SK-N-SH treated with all-trans-retinoic acid at 6 μM for 48 hours (cell line): ENCODE measurements around the gene CUBN.

Source experiments
- ATAC-seq: fragments of 200-7000 bp; cut with Tn5 transposase; 3 replicates; pipeline ENCODE4 v1.9.1; 2020; ENCODE audit warnings: mild to moderate bottlenecking, moderate library complexity
- ARNTL ChIP-seq: fragments of 450-650 bp; formaldehyde crosslinking; IDR thresholded peaks from 2 replicates; pipeline ENCODE4 v1.5.0; 2020; ENCODE audit warnings: low read depth, mild to moderate bottlenecking, moderate library complexity, borderline replicate concordance
- BACH2 ChIP-seq: fragments of 250-450 bp; sonication (Bioruptor Pico); IDR thresholded peaks from 2 replicates; pipeline ENCODE4 v1.9.0; 2021; ENCODE audit warnings: mild to moderate bottlenecking, borderline replicate concordance
- CSDC2 ChIP-seq: fragments of 250-450 bp; sonication (Bioruptor Pico); IDR thresholded peaks from 2 replicates; pipeline ENCODE4 v1.5.0; 2020; ENCODE audit warnings: mild to moderate bottlenecking, moderate library complexity
- ESRRG ChIP-seq: fragments of 250-450 bp; sonication (Bioruptor Pico); IDR thresholded peaks from 2 replicates; pipeline ENCODE4 v1.6.1; 2021; ENCODE audit warnings: mild to moderate bottlenecking
- GLIS3 ChIP-seq: fragments of 250-450 bp; sonication (Bioruptor Pico); IDR thresholded peaks from 2 replicates; pipeline ENCODE4 v1.5.0; 2020; ENCODE audit warnings: mild to moderate bottlenecking, moderate library complexity
- ISL1 ChIP-seq: fragments of 250-450 bp; sonication (Bioruptor Pico); IDR thresholded peaks from 2 replicates; pipeline ENCODE4 v2.1.2; 2022; ENCODE audit warnings: mild to moderate bottlenecking, moderate library complexity
- OSR1 ChIP-seq: fragments of 250-450 bp; sonication (Bioruptor Pico); IDR thresholded peaks from 2 replicates; pipeline ENCODE4 v1.8.0; 2022; ENCODE audit warnings: moderate library complexity, mild to moderate bottlenecking, inconsistent platforms
- PPARA ChIP-seq: fragments of 250-450 bp; sonication (Bioruptor Pico); IDR thresholded peaks from 2 replicates; pipeline ENCODE4 v1.5.0; 2020; ENCODE audit warnings: mild to moderate bottlenecking, borderline replicate concordance
- RARB ChIP-seq: fragments of 250-450 bp; sonication (Bioruptor Pico); IDR thresholded peaks from 2 replicates; pipeline ENCODE4 v1.8.0; 2021; ENCODE audit warnings: mild to moderate bottlenecking, moderate library complexity
- SNAI2 ChIP-seq: fragments of 250-450 bp; sonication (Bioruptor Pico); IDR thresholded peaks from 2 replicates; pipeline ENCODE4 v1.5.0; 2020; ENCODE audit warnings: mild to moderate bottlenecking, moderate library complexity
- TCF4 ChIP-seq: fragments of 250-450 bp; sonication (Bioruptor Pico); IDR thresholded peaks from 2 replicates; pipeline ENCODE4 v1.8.0; 2021; ENCODE audit warnings: mild to moderate bottlenecking, moderate library complexity, borderline replicate concordance
- TOX ChIP-seq: fragments of 250-450 bp; sonication (Bioruptor Pico); IDR thresholded peaks from 2 replicates; pipeline ENCODE4 v1.8.0; 2021; ENCODE audit warnings: mild to moderate bottlenecking, moderate library complexity, borderline replicate concordance
- ZFP30 ChIP-seq: fragments of 450-650 bp; formaldehyde crosslinking; IDR thresholded peaks from 2 replicates; pipeline ENCODE4 v1.5.0; 2022; ENCODE audit warnings: mild to moderate bottlenecking, moderate library complexity
- ZNF565 ChIP-seq: fragments of 450-650 bp; formaldehyde crosslinking; conservative IDR thresholded peaks from 2 replicates; pipeline ENCODE4 v1.5.0; 2020; ENCODE audit warnings: low read depth, mild to moderate bottlenecking, moderate library complexity
- ZNF70 ChIP-seq: fragments of 450-650 bp; formaldehyde crosslinking; IDR thresholded peaks from 2 replicates; pipeline ENCODE4 v1.5.0; 2020; ENCODE audit warnings: mild to moderate bottlenecking, moderate library complexity
- ZNF8 ChIP-seq: fragments of 450-650 bp; formaldehyde crosslinking; IDR thresholded peaks from 2 replicates; pipeline ENCODE4 v1.5.0; 2020; ENCODE audit warnings: mild to moderate bottlenecking, moderate library complexity
- TF ChIP-seq, protein P1 (sequence below): fragments of 250-450 bp; sonication (Bioruptor Pico); IDR thresholded peaks from 2 replicates; pipeline ENCODE4 v1.5.1; 2021; ENCODE audit warnings: mild to moderate bottlenecking, moderate library complexity
- TF ChIP-seq, protein P2 (sequence below): fragments of 250-450 bp; sonication (Bioruptor Pico); IDR thresholded peaks from 2 replicates; pipeline ENCODE4 v1.8.0; 2021; ENCODE audit warnings: low read depth, mild to moderate bottlenecking, moderate library complexity, borderline replicate concordance
- TF ChIP-seq, protein P3 (sequence below): fragments of 250-450 bp; sonication (Bioruptor Pico); IDR thresholded peaks from 2 replicates; pipeline ENCODE4 v1.5.1; 2020; ENCODE audit warnings: low read depth, mild to moderate bottlenecking, moderate library complexity
- TF ChIP-seq, protein P4 (sequence below): fragments of 250-450 bp; sonication (Bioruptor Pico); IDR thresholded peaks from 2 replicates; pipeline ENCODE4 v1.8.0; 2020; ENCODE audit warnings: mild to moderate bottlenecking, moderate library complexity, borderline replicate concordance
- TF ChIP-seq, protein P5 (sequence below): fragments of 250-450 bp; sonication (Bioruptor Pico); IDR thresholded peaks from 2 replicates; pipeline ENCODE4 v1.5.0; 2020; ENCODE audit warnings: mild to moderate bottlenecking, moderate library complexity

The CUBN gene

DNA sequence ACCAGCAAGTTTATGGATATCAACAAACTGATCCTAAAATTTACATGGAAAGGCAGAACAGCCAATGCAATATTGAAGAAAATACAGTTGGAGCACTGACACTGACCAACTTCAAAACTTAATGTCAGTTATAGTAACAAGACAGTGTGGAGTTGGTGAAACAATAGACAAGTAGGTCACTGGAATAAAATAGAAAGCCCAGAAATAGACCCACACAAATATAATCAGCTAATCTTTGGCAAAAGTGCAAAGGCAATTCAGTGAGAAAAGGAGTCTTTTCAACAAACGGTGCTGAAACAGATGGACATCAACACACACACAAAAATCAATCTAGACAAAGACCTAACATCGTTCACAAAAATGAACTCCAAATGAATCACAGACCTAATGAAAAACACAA, 326.1 kb downstream of the CUBN start (continued):
- no peak for TF ChIP-seq CSDC2
- TF ChIP-seq SNAI2 (CRISPR knock-in tag) = no peak
- TF ChIP-seq ZNF8 (CRISPR knock-in tag) = no peak
- TF ChIP-seq ZNF70 (CRISPR knock-in tag) = no peak
- TF ChIP-seq, protein P1, sequence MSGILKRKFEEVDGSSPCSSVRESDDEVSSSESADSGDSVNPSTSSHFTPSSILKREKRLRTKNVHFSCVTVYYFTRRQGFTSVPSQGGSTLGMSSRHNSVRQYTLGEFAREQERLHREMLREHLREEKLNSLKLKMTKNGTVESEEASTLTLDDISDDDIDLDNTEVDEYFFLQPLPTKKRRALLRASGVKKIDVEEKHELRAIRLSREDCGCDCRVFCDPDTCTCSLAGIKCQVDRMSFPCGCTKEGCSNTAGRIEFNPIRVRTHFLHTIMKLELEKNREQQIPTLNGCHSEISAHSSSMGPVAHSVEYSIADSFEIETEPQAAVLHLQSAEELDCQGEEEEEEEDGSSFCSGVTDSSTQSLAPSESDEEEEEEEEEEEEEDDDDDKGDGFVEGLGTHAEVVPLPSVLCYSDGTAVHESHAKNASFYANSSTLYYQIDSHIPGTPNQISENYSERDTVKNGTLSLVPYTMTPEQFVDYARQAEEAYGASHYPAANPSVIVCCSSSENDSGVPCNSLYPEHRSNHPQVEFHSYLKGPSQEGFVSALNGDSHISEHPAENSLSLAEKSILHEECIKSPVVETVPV (CRISPR knock-in tag) = no peak
- TF ChIP-seq PPARA = no peak
- no peak for TF ChIP-seq RARB (CRISPR knock-in tag)
- no peak for TF ChIP-seq TOX
- TF ChIP-seq OSR1 (CRISPR knock-in tag) = no peak
- TF ChIP-seq, all 23 proteins: peak for 0

DNA sequence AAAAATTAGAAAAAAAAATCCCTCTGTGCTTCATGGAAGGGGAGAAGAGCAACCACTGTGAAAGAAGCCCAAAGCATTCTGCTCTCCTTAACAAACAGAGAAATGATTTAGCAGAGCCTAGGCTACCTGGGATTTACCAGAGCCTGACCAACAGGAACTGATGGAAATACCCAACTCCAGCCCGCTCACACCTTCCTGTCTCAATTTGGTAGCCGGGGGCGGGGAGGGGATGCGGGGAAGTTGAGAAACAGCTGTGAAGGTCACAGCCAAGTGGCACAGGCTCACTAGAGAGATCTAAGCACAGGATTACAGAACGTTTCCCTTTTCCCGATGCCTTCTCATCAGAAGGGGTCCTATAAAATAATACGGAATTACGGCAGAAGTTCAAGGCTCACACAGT, 330.0 kb downstream of the CUBN start:
- TF ChIP-seq ESRRG (CRISPR knock-in tag) (no peak), RARB (CRISPR knock-in tag) (no peak), ZFP30 (CRISPR knock-in tag) (no peak), SNAI2 (CRISPR knock-in tag) (no peak), ZNF565 (CRISPR knock-in tag) (no peak), BACH2 (CRISPR knock-in tag) (no peak), TOX (no peak), ZNF8 (CRISPR knock-in tag) (no peak), OSR1 (CRISPR knock-in tag) (no peak), ZNF70 (CRISPR knock-in tag) (no peak), GLIS3 (CRISPR knock-in tag) (no peak), PPARA (no peak), ISL1 (CRISPR knock-in tag) (no peak), ARNTL (CRISPR knock-in tag) (no peak)
- TF ChIP-seq, protein P2, sequence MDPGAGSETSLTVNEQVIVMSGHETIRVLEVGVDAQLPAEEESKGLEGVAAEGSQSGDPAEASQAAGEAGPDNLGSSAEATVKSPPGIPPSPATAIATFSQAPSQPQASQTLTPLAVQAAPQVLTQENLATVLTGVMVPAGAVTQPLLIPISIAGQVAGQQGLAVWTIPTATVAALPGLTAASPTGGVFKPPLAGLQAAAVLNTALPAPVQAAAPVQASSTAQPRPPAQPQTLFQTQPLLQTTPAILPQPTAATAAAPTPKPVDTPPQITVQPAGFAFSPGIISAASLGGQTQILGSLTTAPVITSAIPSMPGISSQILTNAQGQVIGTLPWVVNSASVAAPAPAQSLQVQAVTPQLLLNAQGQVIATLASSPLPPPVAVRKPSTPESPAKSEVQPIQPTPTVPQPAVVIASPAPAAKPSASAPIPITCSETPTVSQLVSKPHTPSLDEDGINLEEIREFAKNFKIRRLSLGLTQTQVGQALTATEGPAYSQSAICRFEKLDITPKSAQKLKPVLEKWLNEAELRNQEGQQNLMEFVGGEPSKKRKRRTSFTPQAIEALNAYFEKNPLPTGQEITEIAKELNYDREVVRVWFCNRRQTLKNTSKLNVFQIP = no peak
- TF ChIP-seq, protein P3, sequence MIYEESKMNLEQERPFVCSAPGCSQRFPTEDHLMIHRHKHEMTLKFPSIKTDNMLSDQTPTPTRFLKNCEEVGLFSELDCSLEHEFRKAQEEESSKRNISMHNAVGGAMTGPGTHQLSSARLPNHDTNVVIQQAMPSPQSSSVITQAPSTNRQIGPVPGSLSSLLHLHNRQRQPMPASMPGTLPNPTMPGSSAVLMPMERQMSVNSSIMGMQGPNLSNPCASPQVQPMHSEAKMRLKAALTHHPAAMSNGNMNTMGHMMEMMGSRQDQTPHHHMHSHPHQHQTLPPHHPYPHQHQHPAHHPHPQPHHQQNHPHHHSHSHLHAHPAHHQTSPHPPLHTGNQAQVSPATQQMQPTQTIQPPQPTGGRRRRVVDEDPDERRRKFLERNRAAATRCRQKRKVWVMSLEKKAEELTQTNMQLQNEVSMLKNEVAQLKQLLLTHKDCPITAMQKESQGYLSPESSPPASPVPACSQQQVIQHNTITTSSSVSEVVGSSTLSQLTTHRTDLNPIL (CRISPR knock-in tag) = no peak
- TF ChIP-seq, protein P1 (CRISPR knock-in tag) = no peak
- TF ChIP-seq, protein P4, sequence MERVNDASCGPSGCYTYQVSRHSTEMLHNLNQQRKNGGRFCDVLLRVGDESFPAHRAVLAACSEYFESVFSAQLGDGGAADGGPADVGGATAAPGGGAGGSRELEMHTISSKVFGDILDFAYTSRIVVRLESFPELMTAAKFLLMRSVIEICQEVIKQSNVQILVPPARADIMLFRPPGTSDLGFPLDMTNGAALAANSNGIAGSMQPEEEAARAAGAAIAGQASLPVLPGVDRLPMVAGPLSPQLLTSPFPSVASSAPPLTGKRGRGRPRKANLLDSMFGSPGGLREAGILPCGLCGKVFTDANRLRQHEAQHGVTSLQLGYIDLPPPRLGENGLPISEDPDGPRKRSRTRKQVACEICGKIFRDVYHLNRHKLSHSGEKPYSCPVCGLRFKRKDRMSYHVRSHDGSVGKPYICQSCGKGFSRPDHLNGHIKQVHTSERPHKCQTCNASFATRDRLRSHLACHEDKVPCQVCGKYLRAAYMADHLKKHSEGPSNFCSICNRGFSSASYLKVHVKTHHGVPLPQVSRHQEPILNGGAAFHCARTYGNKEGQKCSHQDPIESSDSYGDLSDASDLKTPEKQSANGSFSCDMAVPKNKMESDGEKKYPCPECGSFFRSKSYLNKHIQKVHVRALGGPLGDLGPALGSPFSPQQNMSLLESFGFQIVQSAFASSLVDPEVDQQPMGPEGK (CRISPR knock-in tag) = no peak
- TF ChIP-seq, protein P5, sequence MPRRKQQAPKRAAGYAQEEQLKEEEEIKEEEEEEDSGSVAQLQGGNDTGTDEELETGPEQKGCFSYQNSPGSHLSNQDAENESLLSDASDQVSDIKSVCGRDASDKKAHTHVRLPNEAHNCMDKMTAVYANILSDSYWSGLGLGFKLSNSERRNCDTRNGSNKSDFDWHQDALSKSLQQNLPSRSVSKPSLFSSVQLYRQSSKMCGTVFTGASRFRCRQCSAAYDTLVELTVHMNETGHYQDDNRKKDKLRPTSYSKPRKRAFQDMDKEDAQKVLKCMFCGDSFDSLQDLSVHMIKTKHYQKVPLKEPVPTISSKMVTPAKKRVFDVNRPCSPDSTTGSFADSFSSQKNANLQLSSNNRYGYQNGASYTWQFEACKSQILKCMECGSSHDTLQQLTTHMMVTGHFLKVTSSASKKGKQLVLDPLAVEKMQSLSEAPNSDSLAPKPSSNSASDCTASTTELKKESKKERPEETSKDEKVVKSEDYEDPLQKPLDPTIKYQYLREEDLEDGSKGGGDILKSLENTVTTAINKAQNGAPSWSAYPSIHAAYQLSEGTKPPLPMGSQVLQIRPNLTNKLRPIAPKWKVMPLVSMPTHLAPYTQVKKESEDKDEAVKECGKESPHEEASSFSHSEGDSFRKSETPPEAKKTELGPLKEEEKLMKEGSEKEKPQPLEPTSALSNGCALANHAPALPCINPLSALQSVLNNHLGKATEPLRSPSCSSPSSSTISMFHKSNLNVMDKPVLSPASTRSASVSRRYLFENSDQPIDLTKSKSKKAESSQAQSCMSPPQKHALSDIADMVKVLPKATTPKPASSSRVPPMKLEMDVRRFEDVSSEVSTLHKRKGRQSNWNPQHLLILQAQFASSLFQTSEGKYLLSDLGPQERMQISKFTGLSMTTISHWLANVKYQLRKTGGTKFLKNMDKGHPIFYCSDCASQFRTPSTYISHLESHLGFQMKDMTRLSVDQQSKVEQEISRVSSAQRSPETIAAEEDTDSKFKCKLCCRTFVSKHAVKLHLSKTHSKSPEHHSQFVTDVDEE (CRISPR knock-in tag) = no peak
- no peak for ATAC-seq

DNA sequence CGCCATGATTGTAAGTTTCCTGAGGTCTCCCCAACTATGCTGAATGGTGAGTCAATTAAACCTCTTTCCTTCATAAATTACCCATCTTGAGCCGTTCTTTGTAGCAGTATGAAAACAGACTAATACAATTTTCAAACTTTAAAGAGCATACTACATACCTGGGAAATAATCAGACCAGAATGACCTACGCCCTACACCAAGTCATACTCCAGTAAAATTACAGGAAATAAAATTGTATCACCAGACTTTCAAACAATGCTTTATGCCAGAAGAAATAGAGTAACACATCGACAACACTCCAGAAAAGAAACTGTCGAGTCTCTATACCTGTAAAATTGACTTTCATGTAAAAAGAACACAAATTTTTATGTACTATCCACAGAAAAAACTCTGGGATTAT, 331.0 kb downstream of the CUBN start:
- ATAC-seq = no peak
- TF ChIP-seq TCF4 (no peak), PPARA (no peak), ZNF565 (CRISPR knock-in tag) (no peak)
- TF ChIP-seq, protein P1 (CRISPR knock-in tag) = no peak
- TF ChIP-seq, all 23 proteins: peak for 0
